ENCODE results near the gene KRTAP4-4.

DNA sequence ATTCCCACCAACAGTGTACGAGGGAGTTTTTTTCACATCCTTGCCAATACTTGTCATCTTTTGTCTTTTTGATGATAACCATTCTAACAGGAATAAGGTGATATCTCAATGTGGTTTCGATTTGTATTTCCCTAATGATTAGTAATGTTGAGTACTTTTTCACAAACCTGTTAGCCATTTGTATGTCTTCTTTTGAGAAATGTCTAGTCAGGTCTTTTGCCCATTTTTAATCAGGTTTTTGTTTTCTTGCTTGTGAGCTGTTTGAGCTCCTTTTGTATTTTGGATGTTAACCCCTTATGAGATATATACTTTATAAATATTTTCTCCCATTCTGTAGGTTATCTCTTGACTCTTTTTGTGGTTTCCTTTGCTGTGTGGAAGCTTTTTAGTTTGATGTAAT, 9.0 kb downstream of the KRTAP4-4 start:
- TF ChIP-seq, protein P1, sequence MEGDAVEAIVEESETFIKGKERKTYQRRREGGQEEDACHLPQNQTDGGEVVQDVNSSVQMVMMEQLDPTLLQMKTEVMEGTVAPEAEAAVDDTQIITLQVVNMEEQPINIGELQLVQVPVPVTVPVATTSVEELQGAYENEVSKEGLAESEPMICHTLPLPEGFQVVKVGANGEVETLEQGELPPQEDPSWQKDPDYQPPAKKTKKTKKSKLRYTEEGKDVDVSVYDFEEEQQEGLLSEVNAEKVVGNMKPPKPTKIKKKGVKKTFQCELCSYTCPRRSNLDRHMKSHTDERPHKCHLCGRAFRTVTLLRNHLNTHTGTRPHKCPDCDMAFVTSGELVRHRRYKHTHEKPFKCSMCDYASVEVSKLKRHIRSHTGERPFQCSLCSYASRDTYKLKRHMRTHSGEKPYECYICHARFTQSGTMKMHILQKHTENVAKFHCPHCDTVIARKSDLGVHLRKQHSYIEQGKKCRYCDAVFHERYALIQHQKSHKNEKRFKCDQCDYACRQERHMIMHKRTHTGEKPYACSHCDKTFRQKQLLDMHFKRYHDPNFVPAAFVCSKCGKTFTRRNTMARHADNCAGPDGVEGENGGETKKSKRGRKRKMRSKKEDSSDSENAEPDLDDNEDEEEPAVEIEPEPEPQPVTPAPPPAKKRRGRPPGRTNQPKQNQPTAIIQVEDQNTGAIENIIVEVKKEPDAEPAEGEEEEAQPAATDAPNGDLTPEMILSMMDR (IDR thresholded peaks at IDR 0.05): no peak
- no peak for TF ChIP-seq ZFX (IDR thresholded peaks at IDR 0.05; ENCODE audit: borderline replicate concordance)

All from 22Rv1 (cell line).